ENCODE results near the gene IRS1.

- TF ChIP-seq EP300 (IDR thresholded peaks at IDR 0.05; ENCODE audit: low read depth), result no peak
- TF ChIP-seq POLR2A (IDR thresholded peaks at IDR 0.05), result no peak
- TF ChIP-seq, protein P1, sequence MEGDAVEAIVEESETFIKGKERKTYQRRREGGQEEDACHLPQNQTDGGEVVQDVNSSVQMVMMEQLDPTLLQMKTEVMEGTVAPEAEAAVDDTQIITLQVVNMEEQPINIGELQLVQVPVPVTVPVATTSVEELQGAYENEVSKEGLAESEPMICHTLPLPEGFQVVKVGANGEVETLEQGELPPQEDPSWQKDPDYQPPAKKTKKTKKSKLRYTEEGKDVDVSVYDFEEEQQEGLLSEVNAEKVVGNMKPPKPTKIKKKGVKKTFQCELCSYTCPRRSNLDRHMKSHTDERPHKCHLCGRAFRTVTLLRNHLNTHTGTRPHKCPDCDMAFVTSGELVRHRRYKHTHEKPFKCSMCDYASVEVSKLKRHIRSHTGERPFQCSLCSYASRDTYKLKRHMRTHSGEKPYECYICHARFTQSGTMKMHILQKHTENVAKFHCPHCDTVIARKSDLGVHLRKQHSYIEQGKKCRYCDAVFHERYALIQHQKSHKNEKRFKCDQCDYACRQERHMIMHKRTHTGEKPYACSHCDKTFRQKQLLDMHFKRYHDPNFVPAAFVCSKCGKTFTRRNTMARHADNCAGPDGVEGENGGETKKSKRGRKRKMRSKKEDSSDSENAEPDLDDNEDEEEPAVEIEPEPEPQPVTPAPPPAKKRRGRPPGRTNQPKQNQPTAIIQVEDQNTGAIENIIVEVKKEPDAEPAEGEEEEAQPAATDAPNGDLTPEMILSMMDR (IDR thresholded peaks at IDR 0.05), result no peak
Observed at GRCh38 chr2:226699321-226699720, 100.3 kb downstream of the IRS1 start.
